SK-N-SH (cell line): ENCODE measurements around the gene ADAMTS17.

Experiments used
- EZH2phosphoT487 ChIP-seq: fragments of 200-600 bp; sonication (generic); IDR thresholded peaks from 2 replicates; pipeline ENCODE4 v1.6.1; 2017; ENCODE audit warnings: low read depth, mixed run types, mild to moderate bottlenecking, antibody characterized with exemption, moderate library complexity, borderline replicate concordance
- MXI1 ChIP-seq: IDR thresholded peaks from 2 replicates; pipeline ENCODE4 v1.6.1; 2012; ENCODE audit warnings: mild to moderate bottlenecking, low read depth, low read length, improper control_type of control experiment
- RXRA ChIP-seq: IDR thresholded peaks from 2 replicates; pipeline ENCODE4 v1.4.0; 2012; ENCODE audit warnings: low read depth, mild to moderate bottlenecking, borderline replicate concordance
- TF ChIP-seq, protein P1 (sequence below): fragments of 200-600 bp; sonication (generic); IDR thresholded peaks from 2 replicates; pipeline ENCODE4 v1.6.1; 2017; ENCODE audit warnings: antibody characterized with exemption, mild to moderate bottlenecking, moderate library complexity
- TF ChIP-seq, protein P2 (sequence below): IDR thresholded peaks from 2 replicates; pipeline ENCODE4 v1.4.0; 2012; ENCODE audit warnings: low read depth

DNA sequence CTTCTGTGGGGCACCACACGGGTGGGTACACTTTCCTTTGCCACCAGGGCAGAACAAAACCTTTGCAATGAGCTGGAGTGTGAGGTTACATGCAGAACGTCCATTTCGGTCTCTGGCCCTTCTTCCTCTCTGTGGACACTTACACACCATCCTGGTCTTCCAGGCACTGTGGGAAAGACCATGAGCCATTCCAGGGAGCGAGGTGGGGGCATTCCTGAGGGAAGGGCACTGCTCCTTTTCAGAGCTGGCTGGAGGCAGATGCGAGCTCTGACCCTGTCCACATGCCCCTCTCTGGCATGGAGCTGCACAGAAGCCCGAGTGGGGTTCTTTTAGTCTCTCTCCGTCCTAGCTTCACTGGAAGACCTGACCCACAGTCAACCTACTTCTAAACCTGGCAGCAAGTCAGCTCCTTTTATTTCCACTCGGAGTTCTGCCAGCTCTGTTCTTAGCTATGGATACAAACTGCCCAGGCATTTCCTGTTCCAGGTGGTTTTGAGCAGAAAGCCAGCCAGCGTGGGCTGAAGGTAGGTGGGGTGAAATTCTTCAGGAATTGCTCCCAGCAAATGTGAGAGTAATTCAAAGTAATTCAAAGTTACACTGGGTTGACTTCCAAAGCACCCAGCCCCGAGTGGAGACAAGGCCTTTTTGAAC, 281.4 kb downstream of the ADAMTS17 start:
- TF ChIP-seq, protein P1, sequence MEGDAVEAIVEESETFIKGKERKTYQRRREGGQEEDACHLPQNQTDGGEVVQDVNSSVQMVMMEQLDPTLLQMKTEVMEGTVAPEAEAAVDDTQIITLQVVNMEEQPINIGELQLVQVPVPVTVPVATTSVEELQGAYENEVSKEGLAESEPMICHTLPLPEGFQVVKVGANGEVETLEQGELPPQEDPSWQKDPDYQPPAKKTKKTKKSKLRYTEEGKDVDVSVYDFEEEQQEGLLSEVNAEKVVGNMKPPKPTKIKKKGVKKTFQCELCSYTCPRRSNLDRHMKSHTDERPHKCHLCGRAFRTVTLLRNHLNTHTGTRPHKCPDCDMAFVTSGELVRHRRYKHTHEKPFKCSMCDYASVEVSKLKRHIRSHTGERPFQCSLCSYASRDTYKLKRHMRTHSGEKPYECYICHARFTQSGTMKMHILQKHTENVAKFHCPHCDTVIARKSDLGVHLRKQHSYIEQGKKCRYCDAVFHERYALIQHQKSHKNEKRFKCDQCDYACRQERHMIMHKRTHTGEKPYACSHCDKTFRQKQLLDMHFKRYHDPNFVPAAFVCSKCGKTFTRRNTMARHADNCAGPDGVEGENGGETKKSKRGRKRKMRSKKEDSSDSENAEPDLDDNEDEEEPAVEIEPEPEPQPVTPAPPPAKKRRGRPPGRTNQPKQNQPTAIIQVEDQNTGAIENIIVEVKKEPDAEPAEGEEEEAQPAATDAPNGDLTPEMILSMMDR, result no peak
- TF ChIP-seq EZH2phosphoT487 (no peak), MXI1 (no peak), RXRA (no peak)
- TF ChIP-seq, protein P2, sequence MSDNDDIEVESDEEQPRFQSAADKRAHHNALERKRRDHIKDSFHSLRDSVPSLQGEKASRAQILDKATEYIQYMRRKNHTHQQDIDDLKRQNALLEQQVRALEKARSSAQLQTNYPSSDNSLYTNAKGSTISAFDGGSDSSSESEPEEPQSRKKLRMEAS, result no peak
